DND-41 (cell line): Measurements from ENCODE around the gene MAPKAPK3.

Experiments
- EZH2 ChIP-seq: IDR thresholded peaks from 3 replicates; pipeline ENCODE4 v1.6.1; 2012; ENCODE audit warnings: borderline replicate concordance, low read depth, mild to moderate bottlenecking, moderate library complexity, low read length, inconsistent platforms; ENCODE audit not compliant: severe bottlenecking
- TF ChIP-seq, protein P1 (sequence below): IDR thresholded peaks from 2 replicates; pipeline ENCODE4 v1.5.1; 2012; ENCODE audit warnings: borderline replicate concordance, low read length, moderate library complexity, mild to moderate bottlenecking; ENCODE audit not compliant: poor library complexity, severe bottlenecking; ENCODE audit errors: extremely low read depth

DNA sequence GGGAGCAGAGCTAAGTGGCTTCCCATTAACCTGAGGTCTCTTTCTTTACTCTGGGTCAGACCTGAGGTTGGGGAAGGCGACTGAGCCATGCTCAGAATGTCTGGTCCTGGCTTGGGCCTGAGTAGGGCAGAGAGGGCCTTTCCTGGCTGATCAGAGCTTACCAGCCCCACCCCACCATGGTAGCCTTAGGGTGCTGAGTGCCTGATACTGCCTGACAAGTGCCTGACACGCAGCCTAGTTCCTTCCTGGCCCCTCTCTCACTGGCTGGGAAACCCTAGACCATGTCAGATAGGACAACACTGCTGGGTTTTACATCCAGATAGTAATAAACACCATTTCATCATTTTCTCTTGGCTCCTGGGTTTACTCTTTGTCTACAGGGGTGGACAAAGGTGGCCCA lies 32.0 kb downstream of the MAPKAPK3 start:
- TF ChIP-seq, protein P1, sequence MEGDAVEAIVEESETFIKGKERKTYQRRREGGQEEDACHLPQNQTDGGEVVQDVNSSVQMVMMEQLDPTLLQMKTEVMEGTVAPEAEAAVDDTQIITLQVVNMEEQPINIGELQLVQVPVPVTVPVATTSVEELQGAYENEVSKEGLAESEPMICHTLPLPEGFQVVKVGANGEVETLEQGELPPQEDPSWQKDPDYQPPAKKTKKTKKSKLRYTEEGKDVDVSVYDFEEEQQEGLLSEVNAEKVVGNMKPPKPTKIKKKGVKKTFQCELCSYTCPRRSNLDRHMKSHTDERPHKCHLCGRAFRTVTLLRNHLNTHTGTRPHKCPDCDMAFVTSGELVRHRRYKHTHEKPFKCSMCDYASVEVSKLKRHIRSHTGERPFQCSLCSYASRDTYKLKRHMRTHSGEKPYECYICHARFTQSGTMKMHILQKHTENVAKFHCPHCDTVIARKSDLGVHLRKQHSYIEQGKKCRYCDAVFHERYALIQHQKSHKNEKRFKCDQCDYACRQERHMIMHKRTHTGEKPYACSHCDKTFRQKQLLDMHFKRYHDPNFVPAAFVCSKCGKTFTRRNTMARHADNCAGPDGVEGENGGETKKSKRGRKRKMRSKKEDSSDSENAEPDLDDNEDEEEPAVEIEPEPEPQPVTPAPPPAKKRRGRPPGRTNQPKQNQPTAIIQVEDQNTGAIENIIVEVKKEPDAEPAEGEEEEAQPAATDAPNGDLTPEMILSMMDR, result no peak
- TF ChIP-seq EZH2, result no peak
